HG03565 (cell line): Measurements from ENCODE around the gene MPPED1.

Experiments
- ATAC-seq: cut with Tn5 transposase; IDR thresholded peaks from one replicate; pipeline ENCODE4 v1.9.1; 2021; ENCODE audit warnings: mild to moderate bottlenecking, moderate library complexity; ENCODE audit not compliant: unreplicated experiment

MPPED1 gene

GRCh38 chr22:43428521-43428920 is 16.7 kb downstream of the MPPED1 start:
- ATAC-seq = no peak

GRCh38 chr22:43429426-43429825 is 17.6 kb downstream of the MPPED1 start:
- ATAC-seq = no peak

GRCh38 chr22:43431808-43432554 is 20.2 kb downstream of the MPPED1 start:
- ATAC-seq = no peak

- no peak for ATAC-seq
Observed at GRCh38 chr22:43432883-43433415, 21.1 kb downstream of the MPPED1 start.

GRCh38 chr22:43433451-43434274 is 21.8 kb downstream of the MPPED1 start:
- no peak for ATAC-seq

GRCh38 chr22:43434275-43434927 is 22.6 kb downstream of the MPPED1 start:
- no peak for ATAC-seq

GRCh38 chr22:43434928-43435311 is 23.1 kb downstream of the MPPED1 start:
- no peak for ATAC-seq

- ATAC-seq = no peak
Observed at GRCh38 chr22:43435851-43436811, 24.3 kb downstream of the MPPED1 start.

- ATAC-seq = no peak
Observed at GRCh38 chr22:43436868-43437267, 25.1 kb downstream of the MPPED1 start.

- no peak for ATAC-seq
Observed at GRCh38 chr22:43437871-43438475, 26.2 kb downstream of the MPPED1 start.

- no peak for ATAC-seq
Observed at GRCh38 chr22:43438666-43439347, 27.0 kb downstream of the MPPED1 start.

GRCh38 chr22:43439368-43440103 is 27.7 kb downstream of the MPPED1 start:
- no peak for ATAC-seq

- ATAC-seq = no peak
Observed at GRCh38 chr22:43440104-43440387, 28.2 kb downstream of the MPPED1 start.

- ATAC-seq = no peak
Observed at GRCh38 chr22:43440556-43440955, 28.7 kb downstream of the MPPED1 start.

- no peak for ATAC-seq
Observed at GRCh38 chr22:43441216-43441615, 29.4 kb downstream of the MPPED1 start.

- no peak for ATAC-seq
Observed at GRCh38 chr22:43441751-43442150, 29.9 kb downstream of the MPPED1 start.

- ATAC-seq = no peak
Observed at GRCh38 chr22:43442386-43443151, 30.8 kb downstream of the MPPED1 start.

GRCh38 chr22:43443152-43443471 is 31.3 kb downstream of the MPPED1 start:
- no peak for ATAC-seq
